ENCODE data around the gene HSF2BP.

GRCh38 chr21:43645976-43646375, 13.3 kb downstream of the HSF2BP start:
- TF ChIP-seq CHD2 (IDR thresholded peaks at IDR 0.05; ENCODE audit: low read length) (no peak), RXRA (IDR thresholded peaks at IDR 0.05; ENCODE audit: insufficient read depth, low read depth, low read length) (no peak), CTCF (IDR thresholded peaks at IDR 0.05; ENCODE audit: control extremely low read depth in 1 of 3, insufficient read depth in 1 of 3, low read depth in 1 of 3, low read length in 3 of 3) (no peak), CEBPB (IDR thresholded peaks at IDR 0.05; ENCODE audit: low read depth, low read length) (no peak), KDM1A (IDR thresholded peaks at IDR 0.05; ENCODE audit: borderline replicate concordance, low read length) (no peak), MAFK (IDR thresholded peaks at IDR 0.05; ENCODE audit: low read depth, low read length) (no peak), EP300 (IDR thresholded peaks at IDR 0.05; ENCODE audit: borderline replicate concordance in 1 of 2, low read depth in 2 of 2, low read length in 2 of 2) (no peak), EZH2 (IDR thresholded peaks at IDR 0.05; ENCODE audit: low read depth, low read length, severe bottlenecking) (no peak), POLR2A (IDR thresholded peaks at IDR 0.05; ENCODE audit: control extremely low read depth in 1 of 2, low read depth in 2 of 2, low read length in 2 of 2) (no peak), GABPA (IDR thresholded peaks at IDR 0.05; ENCODE audit: borderline replicate concordance, insufficient read depth, low read length) (no peak), SP1 (IDR thresholded peaks at IDR 0.05; ENCODE audit: low read depth, low read length) (no peak), BCL11A (IDR thresholded peaks at IDR 0.05; ENCODE audit: low read depth in 2 of 2, low read length in 2 of 2) (no peak), SUZ12 (IDR thresholded peaks at IDR 0.05; ENCODE audit: low read length) (no peak)
